ENCODE measurements around the gene FCER2. TPM values are rescaled to one million over a fixed set of nuclear protein-coding genes. Genes with fewer than 3 reads are reported as not detected.

Gene FCER2
- total RNA-seq, 4 donors from 2014 or later: 0.28 TPM; not detected in 3

- no peaks in the 10 kb centered on the region for H3K27me3 ChIP-seq
- TF ChIP-seq CTCF (IDR thresholded peaks at IDR 0.05) (no peak), POLR2A (IDR thresholded peaks at IDR 0.05) (no peak)
- no peaks in the 10 kb centered on the region for H3K36me3 ChIP-seq
- no peaks in the 10 kb centered on the region for H3K4me1 ChIP-seq
- DNase-seq: no peak
- no peak overlapping the region for H3K4me3 ChIP-seq
- no peak overlapping the region for H3K27ac ChIP-seq
- H3K9me3 ChIP-seq: no peaks in the 10 kb centered on the region
- intact Hi-C loops (cut with DNase I; ENCODE audit: low total_unique reads): no loop called here
These were observed 38.2 kb downstream of the FCER2 start for GRCh38 chr19:7663706-7664105.

- Histone ChIP-seq H3K4me1 (no peaks in the 10 kb centered on the region), H3K27ac (no peak overlapping the region), H3K27me3 (no peaks in the 10 kb centered on the region), H3K4me3 (no peak overlapping the region), H3K36me3 (no peaks in the 10 kb centered on the region), H3K9me3 (no peaks in the 10 kb centered on the region)
- DNase-seq: no peak
- intact Hi-C loops (cut with DNase I; ENCODE audit: low total_unique reads): no loop called here
- TF ChIP-seq POLR2A (IDR thresholded peaks at IDR 0.05) (no peak), CTCF (IDR thresholded peaks at IDR 0.05) (no peak)
These were observed 39.3 kb downstream of the FCER2 start for GRCh38 chr19:7662657-7663056.

GRCh38 chr19:7661744-7662538 lies 40.0 kb downstream of the FCER2 start:
- Histone ChIP-seq H3K36me3 (no peaks in the 10 kb centered on the region), H3K9me3 (no peaks in the 10 kb centered on the region), H3K4me3 (no peak overlapping the region), H3K27me3 (no peaks in the 10 kb centered on the region), H3K27ac (no peak overlapping the region), H3K4me1 (no peaks in the 10 kb centered on the region)
- no peak for TF ChIP-seq POLR2A (IDR thresholded peaks at IDR 0.05)
- no peak for TF ChIP-seq CTCF (IDR thresholded peaks at IDR 0.05)
- DNase-seq: no peak
- intact Hi-C loops (cut with DNase I; ENCODE audit: low total_unique reads): no loop called here

- no peak for DNase-seq
- H3K4me3 ChIP-seq: no peak overlapping the region
- H3K9me3 ChIP-seq: no peaks in the 10 kb centered on the region
- TF ChIP-seq POLR2A (IDR thresholded peaks at IDR 0.05): no peak
- no peak for TF ChIP-seq CTCF (IDR thresholded peaks at IDR 0.05)
- H3K36me3 ChIP-seq: no peaks in the 10 kb centered on the region
- no peaks in the 10 kb centered on the region for H3K4me1 ChIP-seq
- H3K27me3 ChIP-seq: no peaks in the 10 kb centered on the region
- no peak overlapping the region for H3K27ac ChIP-seq
- intact Hi-C loops (cut with DNase I; ENCODE audit: low total_unique reads): no loop called here
These were observed 43.7 kb downstream of the FCER2 start for GRCh38 chr19:7658219-7658686.

GRCh38 chr19:7657131-7657751 lies 44.7 kb downstream of the FCER2 start:
- no peak overlapping the region for H3K4me3 ChIP-seq
- H3K9me3 ChIP-seq: no peaks in the 10 kb centered on the region
- H3K4me1 ChIP-seq: no peaks in the 10 kb centered on the region
- TF ChIP-seq CTCF (IDR thresholded peaks at IDR 0.05): no peak
- no peak for TF ChIP-seq POLR2A (IDR thresholded peaks at IDR 0.05)
- no peak for DNase-seq
- no peaks in the 10 kb centered on the region for H3K27me3 ChIP-seq
- H3K27ac ChIP-seq: no peak overlapping the region
- H3K36me3 ChIP-seq: no peaks in the 10 kb centered on the region
- intact Hi-C loops (cut with DNase I; ENCODE audit: low total_unique reads): no loop called here
